GM19193 (cell line): ENCODE data around the gene BRIP1.

Experiments
- POLR2A ChIP-seq: IDR thresholded peaks from 4 replicates; pipeline ENCODE4 v1.6.1; 2011; ENCODE audit not compliant: insufficient read depth, insufficient read length; ENCODE audit errors: extremely low read depth

BRIP1 gene

GRCh38 chr17:61837175-61838051 lies 25.9 kb downstream of the BRIP1 start:
- no peak for TF ChIP-seq POLR2A

- no peak for TF ChIP-seq POLR2A
Observed at GRCh38 chr17:61836266-61837174, 26.8 kb downstream of the BRIP1 start.

- no peak for TF ChIP-seq POLR2A
Observed at GRCh38 chr17:61835606-61836005, 27.7 kb downstream of the BRIP1 start.

- TF ChIP-seq POLR2A, result no peak
Observed at GRCh38 chr17:61834610-61835009, 28.7 kb downstream of the BRIP1 start.

GRCh38 chr17:61833536-61834193 lies 29.7 kb downstream of the BRIP1 start:
- TF ChIP-seq POLR2A, result no peak

GRCh38 chr17:61832463-61832862 lies 30.9 kb downstream of the BRIP1 start:
- no peak for TF ChIP-seq POLR2A

- no peak for TF ChIP-seq POLR2A
Observed at GRCh38 chr17:61831099-61831498, 32.2 kb downstream of the BRIP1 start.

- no peak for TF ChIP-seq POLR2A
Observed at GRCh38 chr17:61828694-61829093, 34.6 kb downstream of the BRIP1 start.

GRCh38 chr17:61827649-61828395 lies 35.5 kb downstream of the BRIP1 start:
- no peak for TF ChIP-seq POLR2A

GRCh38 chr17:61825448-61826137 lies 37.7 kb downstream of the BRIP1 start:
- TF ChIP-seq POLR2A, result no peak

GRCh38 chr17:61822326-61823285 lies 40.7 kb downstream of the BRIP1 start:
- no peak for TF ChIP-seq POLR2A

GRCh38 chr17:61821655-61822054 lies 41.7 kb downstream of the BRIP1 start:
- no peak for TF ChIP-seq POLR2A

- no peak for TF ChIP-seq POLR2A
Observed at GRCh38 chr17:61818225-61818624, 45.1 kb downstream of the BRIP1 start.
